Left lung (tissue), 10 donors: ENCODE data around the gene RARA. TPM values are rescaled to one million over a fixed set of nuclear protein-coding genes. Genes with fewer than 3 reads are reported as not detected.

ENCODE experiments used
- ATAC-seq: fragments of 200-7000 bp; cut with Tn5 transposase; one replicate; pipeline ENCODE4 v1.9.1; 2020; ENCODE audit warnings: moderate library complexity
- DNase-seq, 4 donors: peaks; one replicate each; pipeline ENCODE4 v3.0.0-alpha.2; 2013 to 2020
- H3K27ac ChIP-seq, 2 donors: fragments of 200-600 bp; sonication (generic) in 1 of 2; one replicate each; pipeline versions ENCODE4 v1.5.0 to v1.8.0; 2020 to 2021
- H3K27me3 ChIP-seq, 2 donors: fragments of 200-600 bp; sonication (generic) in 1 of 2; one replicate each; pipeline versions ENCODE4 v1.5.0 to v1.8.0; 2020 to 2021
- H3K36me3 ChIP-seq, 2 donors: fragments of 200-600 bp; sonication (generic) in 1 of 2; one replicate each; pipeline versions ENCODE4 v1.5.0 to v1.8.0; 2020 to 2021
- H3K4me1 ChIP-seq, 2 donors: fragments of 200-600 bp; one replicate each; pipeline ENCODE4 v1.8.0; 2021
- H3K4me3 ChIP-seq, 2 donors: fragments of 200-600 bp; sonication (generic) in 1 of 2; one replicate each; pipeline versions ENCODE4 v1.5.0 to v1.8.0; 2020 to 2021; ENCODE audit warnings: mild to moderate bottlenecking in 1 of 2
- H3K9me3 ChIP-seq, 2 donors: fragments of 200-600 bp; sonication (generic) in 1 of 2; one replicate each; pipeline versions ENCODE4 v1.5.0 to v1.8.0; 2020 to 2021
- CTCF ChIP-seq, 2 donors: fragments of 200-600 bp; sonication (generic) in 1 of 2; IDR thresholded peaks; one replicate each; pipeline versions ENCODE4 v1.5.0 to v1.8.0; 2021; ENCODE audit warnings: antibody characterized with exemption in 2 of 2
- intact Hi-C, 2 donors: fragments of 100-400 bp; cut with DNase I; formaldehyde crosslinking; loops; one replicate each; pipeline versions ENCODE4 v1.11.2 to v1.14.2; 2022
- polyA plus RNA-seq, 6 donors: library from polyadenylated mRNA; unstranded; fragments of 120-200 nt; gene quantifications; one replicate each; pipeline ENCODE4 v1.2.1, GENCODE V29; 2013; ENCODE audit not compliant: insufficient read length in 6 of 6
- total RNA-seq, 2 donors: library from RNA; stranded (reverse); fragmentation: NEBNext Ultra II Directional; extraction: Animal tissue kit (Norgen Biotek cat#: 25700); gene quantifications; one replicate each; pipeline ENCODE4 v1.2.1, GENCODE V29; 2021
- donor health status: DM: no; HTN: yes; CAD: no.
- donor health status: DM: no; HTN: no; CAD: no.

RARA gene
- total and polyA plus RNA-seq, 8 donors, result 45.5 to 62.6 (median 53.1) TPM

- Histone ChIP-seq H3K4me3 (peak overlapping the region; percentile 1 to 36), H3K4me1 (peaks cover 75 to 100% of the 10 kb centered on the region in 2 donors), H3K27ac (peak overlapping the region; percentile 86 to 100), H3K9me3 (no peaks in the 10 kb centered on the region), H3K27me3 (no peaks in the 10 kb centered on the region), H3K36me3 (peaks cover 0 to 15% of the 10 kb centered on the region in 2 donors)
- no peak for TF ChIP-seq CTCF (IDR thresholded peaks at IDR 0.05)
- intact Hi-C loops, result no loop called here
- DNase-seq (peak in 3 of 4 donors; percentile 87 to 93 (median 92)), ATAC-seq (peak; percentile 78)
These were observed 23.0 kb downstream of the RARA start for GRCh38 chr17:40331743-40332641.

- intact Hi-C loops, result no loop called here
- TF ChIP-seq CTCF (IDR thresholded peaks at IDR 0.05), result no peak
- Histone ChIP-seq H3K4me1 (peaks cover 62 to 100% of the 10 kb centered on the region in 2 donors), H3K4me3 (peak overlapping the region in 1 of 2 donors; percentile 13), H3K9me3 (no peaks in the 10 kb centered on the region), H3K27ac (peak overlapping the region; percentile 86 to 100), H3K27me3 (no peaks in the 10 kb centered on the region), H3K36me3 (peaks cover 0 to 20% of the 10 kb centered on the region in 2 donors)
- ATAC-seq, result no peak
- DNase-seq, result peak in 1 of 4 donors; percentile 78
These were observed 24.9 kb downstream of the RARA start for GRCh38 chr17:40333781-40334448.

- Histone ChIP-seq H3K4me3 (no peak overlapping the region), H3K36me3 (peaks cover 0 to 20% of the 10 kb centered on the region in 2 donors), H3K4me1 (peaks cover 53 to 100% of the 10 kb centered on the region in 2 donors), H3K27me3 (no peaks in the 10 kb centered on the region), H3K27ac (peak overlapping the region; percentile 86 to 100), H3K9me3 (no peaks in the 10 kb centered on the region)
- no peak for TF ChIP-seq CTCF (IDR thresholded peaks at IDR 0.05)
- DNase-seq (no peak), ATAC-seq (no peak)
- intact Hi-C loops, result no loop called here
These were observed 26.6 kb downstream of the RARA start for GRCh38 chr17:40335620-40336019.

- no peak for TF ChIP-seq CTCF (IDR thresholded peaks at IDR 0.05)
- Histone ChIP-seq H3K27me3 (no peaks in the 10 kb centered on the region), H3K4me1 (peaks cover 36 to 92% of the 10 kb centered on the region in 2 donors), H3K27ac (peak overlapping the region in 1 of 2 donors; percentile 100), H3K9me3 (no peaks in the 10 kb centered on the region), H3K36me3 (peaks cover 0 to 6% of the 10 kb centered on the region in 2 donors), H3K4me3 (no peak overlapping the region)
- intact Hi-C loops, result no loop called here
- no peak for ATAC-seq
- DNase-seq, result no peak
These were observed 28.4 kb downstream of the RARA start for GRCh38 chr17:40337351-40337750.

GRCh38 chr17:40338058-40338457 is 29.1 kb downstream of the RARA start:
- H3K36me3 ChIP-seq, result peaks cover 0 to 6% of the 10 kb centered on the region in 2 donors
- H3K9me3 ChIP-seq, result no peaks in the 10 kb centered on the region
- intact Hi-C loops, result no loop called here
- H3K27me3 ChIP-seq, result no peaks in the 10 kb centered on the region
- ATAC-seq (no peak), DNase-seq (no peak)
- peaks cover 29 to 87% of the 10 kb centered on the region in 2 donors for H3K4me1 ChIP-seq
- peak overlapping the region in 1 of 2 donors; percentile 100 for H3K27ac ChIP-seq
- no peak for TF ChIP-seq CTCF (IDR thresholded peaks at IDR 0.05)
- H3K4me3 ChIP-seq, result no peak overlapping the region
